Breast epithelium (tissue), 3 donors: ENCODE measurements around the gene MAP2K5.
A peak's percentile ranks its signal among the peaks of the same experiment; 100 is the strongest.

Experiments used
- POLR2A ChIP-seq: fragments of 450-650 bp; IDR thresholded peaks from one replicate; pipeline ENCODE4 v1.6.1; 2016; ENCODE audit warnings: antibody characterized with exemption, mild to moderate bottlenecking, moderate library complexity
- POLR2AphosphoS5 ChIP-seq, 3 donors: sonication (generic); formaldehyde crosslinking; IDR thresholded peaks; one replicate each; pipeline ENCODE4 v1.6.1; 2017; ENCODE audit warnings: antibody characterized with exemption in 3 of 3
- TF ChIP-seq, protein P1 (sequence below), 3 donors: fragments of 450-650 bp; IDR thresholded peaks; one replicate each; pipeline ENCODE4 v1.5.1; 2016 to 2017; ENCODE audit warnings: antibody characterized with exemption in 3 of 3, mild to moderate bottlenecking in 3 of 3, moderate library complexity in 3 of 3

DNA sequence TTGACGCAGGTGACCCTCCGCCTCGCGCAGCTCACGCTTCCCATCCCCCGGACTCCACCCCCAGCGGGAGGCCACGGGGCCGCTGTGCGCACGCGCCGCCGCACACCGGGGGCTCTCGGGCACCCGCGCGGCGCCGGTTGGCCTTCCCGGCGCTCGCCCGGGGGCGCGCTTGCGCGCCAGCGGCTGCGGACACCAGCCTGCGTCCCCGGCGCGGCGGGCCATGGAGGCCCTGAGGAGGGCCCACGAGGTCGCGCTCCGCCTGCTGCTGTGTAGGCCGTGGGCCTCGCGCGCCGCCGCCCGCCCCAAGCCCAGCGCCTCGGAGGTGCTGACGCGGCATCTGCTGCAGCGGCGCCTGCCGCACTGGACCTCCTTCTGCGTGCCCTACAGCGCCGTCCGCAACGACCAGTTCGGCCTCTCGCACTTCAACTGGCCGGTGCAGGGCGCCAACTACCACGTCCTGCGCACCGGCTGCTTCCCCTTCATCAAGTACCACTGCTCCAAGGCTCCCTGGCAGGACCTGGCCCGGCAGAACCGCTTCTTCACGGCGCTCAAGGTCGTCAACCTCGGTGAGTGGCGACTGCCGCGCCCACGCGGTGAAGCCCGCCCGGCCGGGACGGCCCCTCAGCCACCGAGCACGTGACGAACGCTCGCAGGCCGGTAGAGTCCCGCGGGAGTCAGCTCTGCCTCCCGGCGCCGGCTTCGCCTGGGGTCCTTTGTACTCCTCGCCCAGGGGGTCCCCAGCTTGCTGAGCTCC lies 21.3 kb upstream of the MAP2K5 start, which contains the start of gene C15orf61:
- TF ChIP-seq, protein P1, sequence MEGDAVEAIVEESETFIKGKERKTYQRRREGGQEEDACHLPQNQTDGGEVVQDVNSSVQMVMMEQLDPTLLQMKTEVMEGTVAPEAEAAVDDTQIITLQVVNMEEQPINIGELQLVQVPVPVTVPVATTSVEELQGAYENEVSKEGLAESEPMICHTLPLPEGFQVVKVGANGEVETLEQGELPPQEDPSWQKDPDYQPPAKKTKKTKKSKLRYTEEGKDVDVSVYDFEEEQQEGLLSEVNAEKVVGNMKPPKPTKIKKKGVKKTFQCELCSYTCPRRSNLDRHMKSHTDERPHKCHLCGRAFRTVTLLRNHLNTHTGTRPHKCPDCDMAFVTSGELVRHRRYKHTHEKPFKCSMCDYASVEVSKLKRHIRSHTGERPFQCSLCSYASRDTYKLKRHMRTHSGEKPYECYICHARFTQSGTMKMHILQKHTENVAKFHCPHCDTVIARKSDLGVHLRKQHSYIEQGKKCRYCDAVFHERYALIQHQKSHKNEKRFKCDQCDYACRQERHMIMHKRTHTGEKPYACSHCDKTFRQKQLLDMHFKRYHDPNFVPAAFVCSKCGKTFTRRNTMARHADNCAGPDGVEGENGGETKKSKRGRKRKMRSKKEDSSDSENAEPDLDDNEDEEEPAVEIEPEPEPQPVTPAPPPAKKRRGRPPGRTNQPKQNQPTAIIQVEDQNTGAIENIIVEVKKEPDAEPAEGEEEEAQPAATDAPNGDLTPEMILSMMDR (IDR thresholded peaks at IDR 0.05) = no peak
- peak; percentile 33 for TF ChIP-seq POLR2A
- TF ChIP-seq POLR2AphosphoS5 (IDR thresholded peaks at IDR 0.05) = peak; percentile 50 to 65 (median 64)
